Retinal pigment epithelial cell (primary cell): ENCODE results near the gene ME1.

Experiments
- DNase-seq: peaks from one replicate; pipeline ENCODE4 v3.0.0-alpha.2; 2010; ENCODE audit warnings: low read depth
- H3K4me3 ChIP-seq: 2 replicates; pipeline ENCODE4 v1.5.1; 2011; ENCODE audit warnings: mild to moderate bottlenecking, low read length, control low read depth, moderate library complexity
- TF ChIP-seq, protein P1 (sequence below): conservative IDR thresholded peaks from 2 replicates; pipeline ENCODE4 v1.5.1; 2011; ENCODE audit warnings: low read depth, low read length, control low read depth, inconsistent platforms

Gene ME1

GRCh38 chr6:83314693-83315092 lies 116.2 kb downstream of the ME1 start:
- TF ChIP-seq, protein P1, sequence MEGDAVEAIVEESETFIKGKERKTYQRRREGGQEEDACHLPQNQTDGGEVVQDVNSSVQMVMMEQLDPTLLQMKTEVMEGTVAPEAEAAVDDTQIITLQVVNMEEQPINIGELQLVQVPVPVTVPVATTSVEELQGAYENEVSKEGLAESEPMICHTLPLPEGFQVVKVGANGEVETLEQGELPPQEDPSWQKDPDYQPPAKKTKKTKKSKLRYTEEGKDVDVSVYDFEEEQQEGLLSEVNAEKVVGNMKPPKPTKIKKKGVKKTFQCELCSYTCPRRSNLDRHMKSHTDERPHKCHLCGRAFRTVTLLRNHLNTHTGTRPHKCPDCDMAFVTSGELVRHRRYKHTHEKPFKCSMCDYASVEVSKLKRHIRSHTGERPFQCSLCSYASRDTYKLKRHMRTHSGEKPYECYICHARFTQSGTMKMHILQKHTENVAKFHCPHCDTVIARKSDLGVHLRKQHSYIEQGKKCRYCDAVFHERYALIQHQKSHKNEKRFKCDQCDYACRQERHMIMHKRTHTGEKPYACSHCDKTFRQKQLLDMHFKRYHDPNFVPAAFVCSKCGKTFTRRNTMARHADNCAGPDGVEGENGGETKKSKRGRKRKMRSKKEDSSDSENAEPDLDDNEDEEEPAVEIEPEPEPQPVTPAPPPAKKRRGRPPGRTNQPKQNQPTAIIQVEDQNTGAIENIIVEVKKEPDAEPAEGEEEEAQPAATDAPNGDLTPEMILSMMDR: no peak
- DNase-seq: no peak
- H3K4me3 ChIP-seq: no peak overlapping the region

GRCh38 chr6:83313882-83314281 lies 117.0 kb downstream of the ME1 start:
- H3K4me3 ChIP-seq: no peak overlapping the region
- no peak for DNase-seq
- TF ChIP-seq, protein P1: no peak

- H3K4me3 ChIP-seq: no peak overlapping the region
- TF ChIP-seq, protein P1: no peak
- DNase-seq: no peak
Measured at GRCh38 chr6:83311231-83311630, 119.6 kb downstream of the ME1 start.

DNA sequence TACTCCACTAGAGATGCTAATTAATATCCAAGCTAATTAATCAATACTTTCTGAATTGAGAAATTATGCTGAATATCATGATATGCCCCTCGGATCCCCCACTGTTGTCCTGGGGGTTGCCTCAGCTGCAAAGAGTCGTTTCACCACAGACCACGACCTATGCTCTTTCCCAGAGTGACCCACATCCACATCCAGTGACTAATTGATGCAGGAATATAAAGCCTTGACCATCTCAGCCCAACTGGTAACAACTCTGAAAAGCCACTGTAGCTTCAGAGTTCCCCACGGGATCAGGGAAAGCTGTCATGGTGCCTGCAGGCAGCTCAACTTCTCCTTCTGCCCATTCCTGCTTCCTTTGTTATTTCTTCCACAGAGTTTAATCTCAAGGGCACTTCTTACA lies 120.8 kb downstream of the ME1 start:
- H3K4me3 ChIP-seq: no peak overlapping the region
- DNase-seq: no peak
- TF ChIP-seq, protein P1: no peak

- no peak for DNase-seq
- TF ChIP-seq, protein P1: no peak
- H3K4me3 ChIP-seq: no peak overlapping the region
Measured at GRCh38 chr6:83309344-83309743, 121.5 kb downstream of the ME1 start.

GRCh38 chr6:83308833-83309232 lies 122.0 kb downstream of the ME1 start:
- no peak overlapping the region for H3K4me3 ChIP-seq
- TF ChIP-seq, protein P1: no peak
- DNase-seq: no peak

DNA sequence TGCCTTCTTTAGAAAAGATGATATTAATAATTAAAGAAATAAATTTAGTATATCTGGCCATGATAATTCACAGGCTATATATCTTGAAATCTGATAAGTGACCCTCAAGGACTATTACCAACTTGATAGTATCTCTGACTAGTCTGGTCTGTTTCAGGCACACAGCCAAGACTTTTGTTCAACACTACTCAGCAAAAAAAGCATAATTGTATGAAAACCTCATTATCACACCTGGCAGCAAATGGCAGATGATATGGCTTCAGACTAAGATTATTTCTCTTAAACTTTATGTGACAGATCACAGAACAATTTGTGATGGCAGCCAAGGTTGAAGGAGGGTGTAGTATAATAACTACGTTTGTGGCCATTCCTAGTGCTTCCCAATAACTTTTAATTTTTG lies 123.0 kb downstream of the ME1 start:
- TF ChIP-seq, protein P1: no peak
- no peak overlapping the region for H3K4me3 ChIP-seq
- DNase-seq: no peak
